ENCODE measurements around the gene CACNB1. TPM values are rescaled to one million over a fixed set of nuclear protein-coding genes. Genes with fewer than 3 reads are reported as not detected.

CACNB1 gene
- total and polyA plus RNA-seq, 9 donors = 2.6 to 17.7 (median 9.2) TPM

- no peaks in the 10 kb centered on the region for H3K9me3 ChIP-seq
- TF ChIP-seq EP300 (IDR thresholded peaks at IDR 0.05) = no peak
- TF ChIP-seq POLR2A (IDR thresholded peaks at IDR 0.05) = no peak
- TF ChIP-seq CTCF (IDR thresholded peaks at IDR 0.05) = no peak
- peak; percentile 34 to 60 (median 52) for DNase-seq
- 0 to 1% (median 1%) methylated on average over 26 to 30 of the region's 30 CpGs for WGBS, 3 donors
- H3K27ac ChIP-seq = peak overlapping the region in 1 of 2 donors; percentile 72
- peaks cover 12% of the 10 kb centered on the region for H3K4me1 ChIP-seq (ENCODE audit: insufficient read depth)
- no peaks in the 10 kb centered on the region for H3K36me3 ChIP-seq
- H3K4me3 ChIP-seq = peak overlapping the region; percentile 89
- intact Hi-C loops (cut with DNase I) = loop anchor here in 1 of 4 donors (10.0 kb wide), 1 partner anchor 48 kb away; no protein-coding TSS in a partner anchor
- no peaks in the 10 kb centered on the region for H3K27me3 ChIP-seq
Observed at GRCh38 chr17:39196808-39197291, 619 bp downstream of the CACNB1 start.

GRCh38 chr17:39196241-39196807 is 1.1 kb downstream of the CACNB1 start:
- no peaks in the 10 kb centered on the region for H3K27me3 ChIP-seq
- H3K4me1 ChIP-seq (ENCODE audit: insufficient read depth) = peaks cover 9% of the 10 kb centered on the region
- TF ChIP-seq CTCF (IDR thresholded peaks at IDR 0.05) (no peak), POLR2A (IDR thresholded peaks at IDR 0.05) (no peak), EP300 (IDR thresholded peaks at IDR 0.05) (no peak)
- H3K9me3 ChIP-seq = no peaks in the 10 kb centered on the region
- no peaks in the 10 kb centered on the region for H3K36me3 ChIP-seq
- peak overlapping the region; percentile 89 for H3K4me3 ChIP-seq
- DNase-seq = no peak
- H3K27ac ChIP-seq = no peak overlapping the region
- 19 to 21% (median 20%) methylated on average over 6 to 8 of the region's 8 CpGs for WGBS, 3 donors
- intact Hi-C loops (cut with DNase I) = loop anchor here in 1 of 4 donors (10.0 kb wide), 1 partner anchor 48 kb away; no protein-coding TSS in a partner anchor

GRCh38 chr17:39195568-39196160 is 1.8 kb downstream of the CACNB1 start:
- intact Hi-C loops (cut with DNase I) = loop anchor here in 1 of 4 donors (10.0 kb wide), 1 partner anchor 49 kb away; no protein-coding TSS in a partner anchor
- H3K4me3 ChIP-seq = no peak overlapping the region
- no peak for DNase-seq
- WGBS, 3 donors = 68 to 84% (median 78%) methylated on average over 8 of the region's 8 CpGs
- H3K27me3 ChIP-seq = no peaks in the 10 kb centered on the region
- H3K9me3 ChIP-seq = no peaks in the 10 kb centered on the region
- H3K4me1 ChIP-seq (ENCODE audit: insufficient read depth) = peaks cover 6% of the 10 kb centered on the region
- H3K27ac ChIP-seq = no peak overlapping the region
- H3K36me3 ChIP-seq = no peaks in the 10 kb centered on the region
- TF ChIP-seq POLR2A (IDR thresholded peaks at IDR 0.05) (no peak), CTCF (IDR thresholded peaks at IDR 0.05) (no peak)

- intact Hi-C loops (cut with DNase I) = loop anchor here in 1 of 4 donors (10.0 kb wide), 1 partner anchor 50 kb away; no protein-coding TSS in a partner anchor
- peaks cover 6% of the 10 kb centered on the region for H3K4me1 ChIP-seq (ENCODE audit: insufficient read depth)
- no peaks in the 10 kb centered on the region for H3K9me3 ChIP-seq
- no peaks in the 10 kb centered on the region for H3K27me3 ChIP-seq
- H3K4me3 ChIP-seq = no peak overlapping the region
- no peak for DNase-seq
- 64 to 70% (median 70%) methylated on average over 10 of the region's 10 CpGs for WGBS, 3 donors
- no peaks in the 10 kb centered on the region for H3K36me3 ChIP-seq
- TF ChIP-seq CTCF (IDR thresholded peaks at IDR 0.05) (no peak), POLR2A (IDR thresholded peaks at IDR 0.05) (no peak), EP300 (IDR thresholded peaks at IDR 0.05) (no peak)
- no peak overlapping the region for H3K27ac ChIP-seq
Observed at GRCh38 chr17:39194985-39195524, 2.4 kb downstream of the CACNB1 start.

All from ovary (tissue), 9 donors.